GM12874 (cell line): Measurements from ENCODE around the gene DDIT4.

Experiments used
- CTCF ChIP-seq: IDR thresholded peaks from 2 replicates; pipeline ENCODE4 v1.5.1; 2011; ENCODE audit warnings: low read depth, mild to moderate bottlenecking, control low read depth, low read length, moderate library complexity; ENCODE audit not compliant: insufficient read depth

DDIT4 gene

DNA sequence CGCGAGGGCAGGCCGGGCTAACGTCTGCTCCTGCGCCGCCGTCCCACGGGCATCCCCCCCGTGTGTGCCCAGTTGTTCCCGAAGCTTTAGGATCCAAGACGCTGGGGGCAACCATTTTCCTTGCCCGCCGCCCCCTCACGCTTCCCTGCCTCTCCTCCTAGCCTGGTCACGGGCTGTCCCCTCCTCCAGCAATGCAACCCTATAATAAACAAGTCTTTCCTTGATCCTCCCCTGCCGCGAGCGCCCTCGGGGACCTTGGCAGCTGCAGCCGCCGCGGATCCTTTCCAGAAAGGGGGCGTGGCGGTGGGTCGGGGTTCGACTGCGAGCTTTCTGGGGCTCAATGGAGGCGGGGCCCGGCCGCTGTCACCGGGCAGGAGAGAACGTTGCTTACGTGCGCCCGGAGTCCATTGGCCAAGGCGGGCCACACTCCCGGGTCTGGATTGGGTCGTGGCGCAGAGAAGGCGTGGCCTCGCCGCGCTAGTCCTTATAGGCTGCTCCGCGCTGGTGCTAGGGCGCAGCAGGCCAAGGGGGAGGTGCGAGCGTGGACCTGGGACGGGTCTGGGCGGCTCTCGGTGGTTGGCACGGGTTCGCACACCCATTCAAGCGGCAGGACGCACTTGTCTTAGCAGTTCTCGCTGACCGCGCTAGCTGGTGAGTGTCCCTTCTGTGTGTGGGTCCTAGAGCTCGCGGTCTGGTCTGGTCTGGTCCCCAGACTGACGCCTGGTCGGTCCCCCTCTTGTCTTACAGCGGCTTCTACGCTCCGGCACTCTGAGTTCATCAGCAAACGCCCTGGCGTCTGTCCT lies at the start of gene DDIT4:
TSS of gene DDIT4 (plus strand) at position 515 of the 803 bp plus-strand sequence. CDS start 293 bp downstream, outside the sequence.
- no peak for TF ChIP-seq CTCF

DNA sequence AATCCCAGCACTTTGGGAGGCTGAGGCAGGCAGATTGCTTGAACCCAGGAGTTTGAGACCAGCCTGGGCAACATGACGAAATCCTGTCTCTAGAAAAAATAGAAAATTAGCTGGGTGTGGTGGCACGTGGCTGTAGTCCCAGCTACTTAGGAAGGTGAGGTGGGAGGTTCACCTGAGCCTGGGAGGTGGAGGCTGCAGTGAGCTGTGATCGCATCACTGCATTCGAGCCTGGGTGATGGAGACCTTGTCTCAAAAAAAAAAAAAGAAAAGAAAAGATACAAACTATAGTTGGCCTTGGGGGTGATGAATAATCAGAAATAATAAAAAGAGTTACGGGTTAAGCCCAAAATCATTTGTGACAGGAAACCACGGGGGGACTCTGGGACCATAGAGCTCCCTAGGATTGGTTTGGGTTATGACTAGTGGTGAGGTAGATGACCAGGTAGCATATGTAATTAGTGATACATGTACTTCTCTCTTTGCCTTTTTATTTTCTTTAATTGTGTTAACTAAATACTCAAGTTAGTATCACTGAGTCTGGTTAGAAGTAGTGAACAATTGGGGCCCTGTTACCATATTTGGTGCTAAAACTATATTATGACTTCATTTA lies 47.2 kb upstream of the DDIT4 start:
- TF ChIP-seq CTCF = no peak

GRCh38 chr10:72227826-72228225 lies 45.9 kb upstream of the DDIT4 start:
- no peak for TF ChIP-seq CTCF

DNA sequence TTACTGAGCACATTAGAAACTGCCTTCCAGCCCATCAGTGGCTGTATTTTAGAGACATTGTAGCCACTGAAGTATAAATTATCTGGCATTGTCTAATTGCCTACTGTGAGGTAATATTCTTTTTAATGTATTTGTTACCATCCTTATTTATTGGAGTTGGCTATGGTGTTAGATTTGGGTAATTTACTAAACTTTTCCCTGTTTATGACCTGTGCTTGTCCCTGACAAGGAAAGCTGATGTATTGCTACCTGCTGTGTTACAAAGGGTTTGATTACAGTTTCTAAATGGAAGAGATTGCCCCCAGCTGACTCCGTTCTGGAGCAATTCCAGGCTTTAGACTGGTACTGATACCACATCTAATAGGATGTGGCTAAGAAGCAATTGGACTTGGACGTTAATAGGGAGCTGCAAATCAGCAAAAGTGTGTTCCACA lies 45.4 kb upstream of the DDIT4 start:
- no peak for TF ChIP-seq CTCF

GRCh38 chr10:72229261-72230251 lies 44.2 kb upstream of the DDIT4 start:
- TF ChIP-seq CTCF = no peak

GRCh38 chr10:72233621-72234020 lies 40.1 kb upstream of the DDIT4 start:
- TF ChIP-seq CTCF = no peak
